ENCODE measurements around the gene ZBTB18. TPM values are rescaled to one million over a fixed set of nuclear protein-coding genes. Genes with fewer than 3 reads are reported as not detected.

The ZBTB18 gene
- polyA plus RNA-seq, 1 donor from 2014 or later = 30.6 TPM

- no peak for TF ChIP-seq CTCF (IDR thresholded peaks at IDR 0.05; ENCODE audit: poor library complexity, severe bottlenecking)
Observed at GRCh38 chr1:244056577-244056976, 5.5 kb downstream of the ZBTB18 start (continued).

- H3K27ac ChIP-seq (ENCODE audit: low read length) = no peak overlapping the region
Observed at GRCh38 chr1:244057474-244058385, 6.6 kb downstream of the ZBTB18 start.

More at GRCh38 chr1:244057474-244058385, 6.6 kb downstream of the ZBTB18 start:
- Histone ChIP-seq H4K20me1 (ENCODE audit: insufficient read depth) (no peaks in the 10 kb centered on the region), H3K36me3 (ENCODE audit: insufficient read depth, low read length) (peaks cover 8% of the 10 kb centered on the region), H3K4me3 (ENCODE audit: low read length) (no peak overlapping the region), H3K27me3 (ENCODE audit: insufficient read depth, low read depth, low read length) (no peaks in the 10 kb centered on the region), H2AFZ (ENCODE audit: low read depth, low read length) (no peak overlapping the region), H3K9ac (ENCODE audit: low read length) (no peak overlapping the region), H3K4me2 (ENCODE audit: low read length) (no peak overlapping the region), H3K9me3 (ENCODE audit: low read length) (no peaks in the 10 kb centered on the region), H3K79me2 (replicated peaks; ENCODE audit: insufficient read depth, low read length) (peaks cover 48% of the 10 kb centered on the region), H3F3A (ENCODE audit: insufficient read depth, low read length, poor library complexity, severe bottlenecking) (no peaks in the 10 kb centered on the region), H3K9me2 (ENCODE audit: insufficient read depth, low read length) (no peaks in the 10 kb centered on the region)
- TF ChIP-seq RAD21 (conservative IDR thresholded peaks at IDR 0.05) = no peak
- TF ChIP-seq EP300 (conservative IDR thresholded peaks at IDR 0.05; ENCODE audit: poor library complexity, severe bottlenecking) = no peak
- no peak for TF ChIP-seq POLR2AphosphoS5 (IDR thresholded peaks at IDR 0.05)
- no peak for TF ChIP-seq EZH2 (IDR thresholded peaks at IDR 0.05; ENCODE audit: borderline replicate concordance, insufficient read depth, low read length, poor library complexity, severe bottlenecking)
- TF ChIP-seq TAF1 (IDR thresholded peaks at IDR 0.05; ENCODE audit: low read depth) = no peak
- no peak for TF ChIP-seq SMC3 (conservative IDR thresholded peaks at IDR 0.05; ENCODE audit: poor library complexity)
- no peak for TF ChIP-seq REST (IDR thresholded peaks at IDR 0.05; ENCODE audit: borderline replicate concordance)
- no peak for TF ChIP-seq CTCF (IDR thresholded peaks at IDR 0.05; ENCODE audit: poor library complexity, severe bottlenecking)
- no peak for TF ChIP-seq MXI1 (conservative IDR thresholded peaks at IDR 0.05; ENCODE audit: poor library complexity, severe bottlenecking)
